H1 (cell line): Measurements from ENCODE around the gene PARG. TPM values are rescaled to one million over a fixed set of nuclear protein-coding genes. Genes with fewer than 3 reads are reported as not detected.

Source experiments
- CTCF ChIA-PET: fragments of 300-600 bp; sonication (Branson Sonifier 250); formaldehyde crosslinking; loops from one replicate; lab custom pipeline; 2021; ENCODE audit not compliant: partially characterized antibody; lab: Charles Lee
- POLR2A ChIA-PET: fragments of 300-600 bp; sonication (Branson Sonifier 250); formaldehyde crosslinking; loops from one replicate; lab custom pipeline; 2021; ENCODE audit warnings: inconsistent platforms; ENCODE audit not compliant: partially characterized antibody; lab: Charles Lee
- DNase-seq, 2 experiments: peaks; one replicate each; pipeline versions ENCODE4 v3.0.0 to v3.0.0-alpha.2; 2010 to 2022; ENCODE audit warnings: low spot score in 2 of 2, low read depth in 1 of 2, mixed read lengths in 1 of 2
- FAIRE-seq: peaks from 2 replicates; lab custom pipeline; 2011; peaks lifted over from hg19 to GRCh38; lab: Jason Lieb, UNC
- H2AFZ ChIP-seq: 2 replicates; pipeline ENCODE4 v1.8.1; 2012; ENCODE audit warnings: low read length, inconsistent platforms
- H2AK5ac ChIP-seq: 2 replicates; pipeline ENCODE4 v1.6.1; 2013; ENCODE audit warnings: low read depth, low read length
- H2BK120ac ChIP-seq: replicated peaks from 2 replicates; pipeline ENCODE3; 2013; ENCODE audit warnings: low read depth, low read length, inconsistent platforms
- H2BK12ac ChIP-seq: 2 replicates; pipeline ENCODE4 v1.6.1; 2013; ENCODE audit warnings: low read depth, low read length
- H2BK15ac ChIP-seq: 2 replicates; pipeline ENCODE4 v1.6.1; 2013; ENCODE audit warnings: low read length
- H2BK20ac ChIP-seq: 2 replicates; pipeline ENCODE4 v1.6.1; 2013; ENCODE audit warnings: low read length
- H2BK5ac ChIP-seq: 2 replicates; pipeline ENCODE4 v1.6.1; 2013; ENCODE audit warnings: low read depth, low read length
- H3K14ac ChIP-seq: 2 replicates; pipeline ENCODE4 v1.6.1; 2013; ENCODE audit warnings: inconsistent platforms; ENCODE audit not compliant: insufficient read length
- H3K18ac ChIP-seq: 2 replicates; pipeline ENCODE4 v1.6.1; 2013; ENCODE audit warnings: low read length; ENCODE audit errors: extremely low read depth
- H3K23ac ChIP-seq: 2 replicates; pipeline ENCODE4 v1.6.1; 2013; ENCODE audit warnings: inconsistent platforms; ENCODE audit not compliant: insufficient read length
- H3K23me2 ChIP-seq: 2 replicates; pipeline ENCODE4 v1.6.1; 2013; ENCODE audit warnings: low read depth, low read length
- H3K27ac ChIP-seq: 2 replicates; pipeline ENCODE4 v1.6.1; 2011; ENCODE audit warnings: low read depth, low read length, inconsistent platforms
- H3K27me3 ChIP-seq, 4 experiments: replicated peaks in 1 of 4; 1 replicate in 1 of 4; 2 replicates in 3 of 4; pipeline versions ENCODE4 v1.6.1 to v1.8.1; 2011 to 2013; ENCODE audit warnings: low read length in 3 of 4, mild to moderate bottlenecking in 3 of 4, inconsistent platforms in 2 of 4, mixed read lengths in 2 of 4, moderate library complexity in 1 of 4; ENCODE audit not compliant: control insufficient read depth in 3 of 4, insufficient read depth in 3 of 4; ENCODE audit errors: extremely low read depth in 1 of 4
- H3K36me3 ChIP-seq, 4 experiments: 2 replicates each; pipeline versions ENCODE4 v1.6.1 to v1.8.1; 2011 to 2013; ENCODE audit warnings: mild to moderate bottlenecking in 4 of 4, low read length in 3 of 4, moderate library complexity in 2 of 4, control low read depth in 1 of 4, inconsistent platforms in 1 of 4; ENCODE audit not compliant: insufficient read depth in 4 of 4, control insufficient read depth in 2 of 4
- H3K4ac ChIP-seq: replicated peaks from 2 replicates; pipeline ENCODE3; 2013; ENCODE audit warnings: low read length, low read depth, mixed read lengths, inconsistent platforms; ENCODE audit not compliant: insufficient read length
- H3K4me1 ChIP-seq, 4 experiments: replicated peaks in 1 of 4; 1 replicate in 1 of 4; 2 replicates in 3 of 4; pipeline versions ENCODE4 v1.6.1 to v1.8.1; 2011 to 2013; ENCODE audit warnings: low read length in 3 of 4, inconsistent platforms in 2 of 4, mixed read lengths in 1 of 4; ENCODE audit not compliant: insufficient read depth in 4 of 4, control insufficient read depth in 3 of 4
- H3K4me2 ChIP-seq, 2 experiments: 2 replicates each; pipeline versions ENCODE4 v1.6.1 to v1.8.1; 2011 to 2013; ENCODE audit warnings: low read depth in 2 of 2, low read length in 2 of 2, control low read depth in 1 of 2, inconsistent platforms in 1 of 2, mild to moderate bottlenecking in 1 of 2; ENCODE audit not compliant: insufficient read depth in 1 of 2
- H3K4me3 ChIP-seq, 4 experiments: fragments of 200-600, 300-600 bp in 1 of 4; sonication (generic), shearing (Covaris generic), sonication (Bioruptor Twin) in 1 of 4; 2 replicates each; pipeline versions ENCODE4 v1.5.1 to v1.8.1; 2011 to 2016; ENCODE audit warnings: low read length in 4 of 4, low read depth in 3 of 4, control low read depth in 2 of 4, inconsistent platforms in 2 of 4, mild to moderate bottlenecking in 2 of 4, mixed read lengths in 1 of 4, moderate library complexity in 1 of 4; ENCODE audit not compliant: insufficient read depth in 2 of 4; ENCODE audit errors: extremely low read depth in 1 of 4
- H3K56ac ChIP-seq: replicated peaks from 2 replicates; pipeline ENCODE3; 2013; ENCODE audit warnings: low read depth, mild to moderate bottlenecking, mixed read lengths, low read length, inconsistent platforms; ENCODE audit not compliant: insufficient read length
- H3K79me1 ChIP-seq: 2 replicates; pipeline ENCODE4 v1.6.1; 2013; ENCODE audit warnings: low read depth, low read length, control low read depth
- H3K79me2 ChIP-seq, 2 experiments: 2 replicates each; pipeline versions ENCODE4 v1.6.1 to v1.8.1; 2012 to 2013; ENCODE audit warnings: low read length in 2 of 2, mild to moderate bottlenecking in 2 of 2, inconsistent platforms in 1 of 2; ENCODE audit not compliant: insufficient read depth in 2 of 2, control insufficient read depth in 1 of 2
- H3K9ac ChIP-seq, 4 experiments: replicated peaks in 1 of 4; 1 replicate in 1 of 4; 2 replicates in 3 of 4; pipeline versions ENCODE4 v1.6.1 to v1.8.1; 2011 to 2013; ENCODE audit warnings: low read depth in 3 of 4, low read length in 3 of 4, control low read depth in 2 of 4, mild to moderate bottlenecking in 2 of 4, moderate library complexity in 2 of 4, inconsistent platforms in 1 of 4; ENCODE audit errors: extremely low read depth in 1 of 4
- H3K9me3 ChIP-seq, 2 experiments: 2 replicates each; pipeline versions ENCODE4 v1.6.1 to v1.8.1; 2012 to 2013; ENCODE audit warnings: mild to moderate bottlenecking in 2 of 2, moderate library complexity in 2 of 2, control low read depth in 1 of 2, inconsistent platforms in 1 of 2, low read depth in 1 of 2, low read length in 1 of 2, mixed read lengths in 1 of 2; ENCODE audit not compliant: insufficient read depth in 2 of 2
- H4K20me1 ChIP-seq, 2 experiments: replicated peaks in 1 of 2; 2 replicates each; pipeline versions ENCODE3 to v1.8.1; 2011 to 2013; ENCODE audit warnings: inconsistent platforms in 2 of 2, low read length in 2 of 2, mild to moderate bottlenecking in 1 of 2; ENCODE audit not compliant: insufficient read depth in 2 of 2, control insufficient read depth in 1 of 2
- H4K5ac ChIP-seq: 2 replicates; pipeline ENCODE4 v1.6.1; 2013; ENCODE audit warnings: low read length, low read depth, mixed read lengths, inconsistent platforms; ENCODE audit not compliant: insufficient read length
- H4K8ac ChIP-seq: 2 replicates; pipeline ENCODE4 v1.8.0; 2013; ENCODE audit warnings: mild to moderate bottlenecking, moderate library complexity, low read length, inconsistent platforms; ENCODE audit not compliant: insufficient read depth; ENCODE audit errors: extremely low read depth
- H4K91ac ChIP-seq: replicated peaks from 2 replicates; pipeline ENCODE3; 2013; ENCODE audit warnings: low read length, mixed read lengths, inconsistent platforms; ENCODE audit not compliant: insufficient read length
- ATF2 ChIP-seq: IDR thresholded peaks from 2 replicates; pipeline ENCODE4 v1.6.1; 2012; ENCODE audit warnings: low read length, inconsistent platforms
- BACH1 ChIP-seq: IDR thresholded peaks from 2 replicates; pipeline ENCODE4 v1.6.1; 2012; ENCODE audit warnings: low read length, improper control_type of control experiment
- GTF2F1 ChIP-seq: IDR thresholded peaks from 2 replicates; pipeline ENCODE4 v1.6.1; 2012; ENCODE audit warnings: low read depth, low read length, improper control_type of control experiment, borderline replicate concordance
- HDAC6 ChIP-seq: IDR thresholded peaks from one replicate; pipeline ENCODE4 v1.7.1; 2012; ENCODE audit warnings: low read depth, mild to moderate bottlenecking, inconsistent platforms, low read length, moderate library complexity
- POLR2AphosphoS5 ChIP-seq: IDR thresholded peaks from 2 replicates; pipeline ENCODE4 v1.6.1; 2011; ENCODE audit warnings: low read depth, low read length
- POU5F1 ChIP-seq: IDR thresholded peaks from 2 replicates; pipeline ENCODE4 v1.6.1; 2011; ENCODE audit warnings: low read depth, mild to moderate bottlenecking, low read length, moderate library complexity
- RAD21 ChIP-seq, 2 experiments: IDR thresholded peaks in 1 of 2; conservative IDR thresholded peaks in 1 of 2; 2 replicates each; pipeline ENCODE4 v1.6.1; 2011; ENCODE audit warnings: low read depth in 2 of 2, low read length in 2 of 2, improper control_type of control experiment in 1 of 2, inconsistent platforms in 1 of 2, mild to moderate bottlenecking in 1 of 2, moderate library complexity in 1 of 2
- RFX5 ChIP-seq: IDR thresholded peaks from 2 replicates; pipeline ENCODE4 v1.6.1; 2011; ENCODE audit warnings: low read depth, low read length, improper control_type of control experiment, borderline replicate concordance
- SIN3A ChIP-seq, 2 experiments: IDR thresholded peaks in 1 of 2; conservative IDR thresholded peaks in 1 of 2; 2 replicates each; pipeline ENCODE4 v1.6.1; 2011 to 2012; ENCODE audit warnings: low read length in 2 of 2, improper control_type of control experiment in 1 of 2, low read depth in 1 of 2, mild to moderate bottlenecking in 1 of 2
- SRF ChIP-seq: IDR thresholded peaks from 2 replicates; pipeline ENCODE4 v1.6.1; 2011; ENCODE audit warnings: mild to moderate bottlenecking, low read depth, low read length, moderate library complexity
- TAF7 ChIP-seq: optimal IDR thresholded peaks from 2 replicates; pipeline ENCODE3; 2011; ENCODE audit warnings: low read depth, mild to moderate bottlenecking, inconsistent platforms, low read length, moderate library complexity, borderline replicate concordance
- WGBS, 2 experiments: shearing (Covaris generic) in 1 of 2; methylation state at CpG; one replicate each; pipeline versions ENCODE4 v1.1.6 to v1.1.7; 2013 to 2015; ENCODE audit warnings: low lambda C conversion rate in 2 of 2, mixed read lengths in 2 of 2, inconsistent platforms in 1 of 2, low coverage in 1 of 2, missing lambda C conversion rate in 1 of 2; ENCODE audit not compliant: insufficient replicate concordance in 2 of 2, insufficient coverage in 1 of 2, insufficient read length in 1 of 2; ENCODE audit errors: extremely low coverage in 1 of 2, missing lambda C conversion rate in 1 of 2; 5-methylcytosine and 5-hydroxymethylcytosine counted together
- polyA plus RNA-seq, 7 experiments: library from polyadenylated mRNA; depleted of rRNA in 3 of 7; stranded (reverse) in 5 of 7; unstranded in 2 of 7; fragments of >200 nt in 5 of 7; fragments of 200-250 nt in 2 of 7; gene quantifications; 1 replicate in 5 of 7; 2 replicates in 1 of 7; 4 replicates in 1 of 7; pipeline versions ENCODE4 v1.2.1 to v1.2.3, GENCODE V29; 2011 to 2013; ENCODE audit warnings: missing spikeins in 2 of 7, mixed read lengths in 2 of 7
- total RNA-seq: library from RNA; stranded (reverse); fragmentation: NEBNext Ultra II Directional; extraction: Animal tissue kit (Norgen Biotek cat#: 25700); gene quantifications from 2 replicates; pipeline ENCODE4 v1.2.1, GENCODE V29; 2021

The PARG gene
- total and polyA plus RNA-seq, 2 of the 8 experiments (the other 6 are each of a cell fraction or from before 2014, with no cell fraction given), result 13.3 to 56.2 TPM

DNA sequence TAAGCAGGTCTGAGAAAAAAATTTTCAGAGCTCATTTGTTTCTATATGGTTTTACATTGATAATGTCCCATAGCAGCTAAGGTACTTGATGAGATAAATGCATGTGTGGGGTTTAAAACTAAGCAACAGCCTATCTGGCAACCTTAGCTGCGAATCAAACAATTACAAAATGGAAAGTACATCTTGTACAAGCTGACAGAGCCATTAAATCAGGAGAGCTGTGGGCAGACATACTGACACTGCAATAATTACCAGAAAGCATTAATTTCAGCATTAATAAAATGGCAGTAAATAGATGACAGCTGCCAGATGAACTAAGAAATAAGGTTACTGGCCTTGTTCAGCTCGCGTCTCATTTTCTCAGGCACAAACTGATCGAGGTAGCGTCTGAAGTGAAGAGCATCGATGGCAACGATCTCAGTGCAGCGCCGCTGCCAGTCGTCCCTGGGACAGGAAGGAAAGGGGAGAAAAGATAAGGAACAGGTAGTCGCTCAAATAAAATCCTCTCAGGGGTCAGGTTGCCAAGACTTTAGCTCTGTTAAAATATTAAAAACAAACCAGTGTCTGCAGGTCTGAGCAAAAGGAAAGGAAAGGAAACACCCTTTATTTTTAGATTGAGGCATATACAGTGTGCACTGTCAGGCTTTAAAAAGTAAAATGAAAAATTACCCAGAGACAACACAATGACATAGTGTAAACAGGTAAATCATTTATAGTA, 100.1 kb downstream of the PARG start:
- Histone ChIP-seq H3K9ac (no peak overlapping the region), H3K36me3 (peaks cover 0 to 36% (median 5%) of the 10 kb centered on the region in 4 experiments; a peak in 5 of 8 replicates), H4K8ac (no peak overlapping the region), H3K79me2 (no peaks in the 10 kb centered on the region), H3K4me1 (no peaks in the 10 kb centered on the region), H4K5ac (no peak overlapping the region), H2BK120ac (no peak overlapping the region), H2BK15ac (no peak overlapping the region), H2AK5ac (no peak overlapping the region), H4K20me1 (no peaks in the 10 kb centered on the region), H3K4me3 (no peak overlapping the region), H3K79me1 (no peaks in the 10 kb centered on the region), H2BK5ac (no peak overlapping the region), H3K4ac (no peak overlapping the region), H2BK20ac (no peak overlapping the region), H3K27ac (no peak overlapping the region), H3K56ac (no peak overlapping the region), H3K23me2 (no peaks in the 10 kb centered on the region), H2AFZ (no peak overlapping the region), H3K18ac (no peak overlapping the region), H3K14ac (no peak overlapping the region), H4K91ac (no peak overlapping the region), H3K23ac (no peak overlapping the region), H3K9me3 (no peaks in the 10 kb centered on the region), H3K4me2 (no peak overlapping the region), H2BK12ac (no peak overlapping the region), H3K27me3 (no peaks in the 10 kb centered on the region)
- 94% methylated on average over 11 of the region's 11 CpGs; no CpG with 5 or more reads in 1 of the 2 experiments for WGBS, 2 experiments
- POLR2A ChIA-PET, result no interaction called here
- no peak for DNase-seq
- FAIRE-seq, result no peak
- CTCF ChIA-PET, result interaction anchor here (0.6 to 0.9 kb wide), 2 partner anchors 8 to 141 kb away, joined by 3 read pairs; no protein-coding TSS in a partner anchor
- TF ChIP-seq ATF2, result no peak
- TF ChIP-seq TAF7, result no peak
- no peak for TF ChIP-seq POU5F1
- TF ChIP-seq SIN3A (conservative IDR thresholded peaks at IDR 0.05 in 1 of 2, IDR thresholded peaks at IDR 0.05 in 1 of 2; ENCODE audit: low read depth in 1 of 2, low read length in 2 of 2), result no peak
- TF ChIP-seq RAD21 (IDR thresholded peaks at IDR 0.05 in 1 of 2, conservative IDR thresholded peaks at IDR 0.05 in 1 of 2; ENCODE audit: low read depth in 2 of 2, low read length in 2 of 2), result no peak
- no peak for TF ChIP-seq HDAC6
- no peak for TF ChIP-seq RFX5
- TF ChIP-seq GTF2F1, result no peak
- no peak for TF ChIP-seq SRF
- TF ChIP-seq POLR2AphosphoS5, result no peak
- TF ChIP-seq BACH1, result no peak
